Sigmoid colon (tissue), 3 donors: Measurements from ENCODE around the gene CASP9.
"Not testable (repeated sequence)": the region's sequence is repeated elsewhere in the genome, so short reads cannot be mapped to it uniquely, and the experiment has no call there.

ENCODE experiments used
- CTCF ChIP-seq, 4 experiments: fragments of 450-650 bp in 3 of 4; fragments of 200-600 bp in 1 of 4; IDR thresholded peaks; one replicate each; pipeline ENCODE4 v1.5.1; 2016 to 2019; ENCODE audit warnings: antibody characterized with exemption in 4 of 4, mild to moderate bottlenecking in 3 of 4, moderate library complexity in 2 of 4
- POLR2A ChIP-seq, 2 donors: fragments of 450-650 bp; IDR thresholded peaks; one replicate each; pipeline ENCODE4 v1.6.1; 2016; ENCODE audit warnings: antibody characterized with exemption in 2 of 2, mild to moderate bottlenecking in 2 of 2, moderate library complexity in 2 of 2

DNA sequence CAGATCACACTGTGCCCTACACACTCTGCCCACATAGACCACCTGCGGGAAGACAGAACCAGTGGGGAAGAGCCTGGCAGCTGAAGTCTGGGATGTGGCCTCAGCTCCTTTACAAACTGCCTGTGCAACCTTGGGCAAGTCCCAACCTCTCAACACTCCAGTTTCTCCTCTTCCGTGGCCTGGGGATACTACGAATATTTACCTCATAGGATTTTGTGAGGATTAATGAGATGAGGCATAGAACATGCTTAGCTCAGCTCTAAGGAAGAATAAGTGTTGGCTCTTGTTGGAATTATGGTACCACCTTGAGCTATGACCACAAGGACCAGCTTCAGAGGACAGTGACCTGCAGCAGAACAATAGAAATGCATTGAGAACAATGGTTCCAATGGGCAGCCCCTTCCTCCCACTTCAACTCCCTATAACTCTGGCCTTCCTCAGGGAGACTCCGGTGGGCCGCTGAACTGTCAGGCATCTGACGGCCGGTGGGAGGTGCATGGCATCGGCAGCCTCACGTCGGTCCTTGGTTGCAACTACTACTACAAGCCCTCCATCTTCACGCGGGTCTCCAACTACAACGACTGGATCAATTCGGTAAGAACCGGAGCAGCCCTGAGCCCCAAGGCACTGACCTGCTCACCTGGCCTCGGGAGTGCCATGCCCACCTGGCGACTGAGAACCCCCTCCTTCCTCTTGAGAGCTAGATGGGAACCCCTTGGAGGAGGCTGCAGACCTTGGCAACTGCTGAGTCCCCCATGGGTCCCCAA, 37.0 kb downstream of the CASP9 start:
- TF ChIP-seq POLR2A, CTCF (IDR thresholded peaks at IDR 0.05): not testable (repeated sequence)
